NT2/D1 (cell line): ENCODE data around the gene SNTG2.

Source experiments
- SUZ12 ChIP-seq: IDR thresholded peaks from 2 replicates; pipeline ENCODE4 v1.6.1; 2011; ENCODE audit not compliant: insufficient read length, insufficient read depth; ENCODE audit errors: extremely low read depth
- YY1 ChIP-seq: IDR thresholded peaks from 2 replicates; pipeline ENCODE4 v1.6.1; 2011; ENCODE audit not compliant: insufficient read length, insufficient read depth
- ZNF274 ChIP-seq: IDR thresholded peaks from 2 replicates; pipeline ENCODE4 v1.6.1; 2011; ENCODE audit warnings: mild to moderate bottlenecking, low read depth, low read length

GRCh38 chr2:941871-942270 lies 8.8 kb upstream of the SNTG2 start:
- TF ChIP-seq SUZ12 (no peak), ZNF274 (no peak), YY1 (no peak)
